PC-9 (cell line): ENCODE data around the gene CBY1. TPM values are rescaled to one million over a fixed set of nuclear protein-coding genes. Genes with fewer than 3 reads are reported as not detected.
A peak's percentile ranks its signal among the peaks of the same experiment; 100 is the strongest.

ENCODE experiments used
- Bru-seq: library from RNA; stranded (reverse); fragments of 400-500 nt; gene quantifications from one replicate; lab custom pipeline; 2021; lab: Mats Ljungman, UMichigan
- BruChase-seq, 2 experiments: library from RNA; stranded (reverse); fragments of 400-500 nt; gene quantifications; one replicate each; lab custom pipeline; 2021; lab: Mats Ljungman, UMichigan
- BruUV-seq: library from RNA; stranded (reverse); fragments of 400-500 nt; replicated peaks from 2 replicates; lab custom pipeline; 2021; lab: Mats Ljungman, UMichigan
- CTCF ChIA-PET: fragments of 300-600 bp; sonication (Branson Sonifier 250); formaldehyde crosslinking; loops from one replicate; lab custom pipeline; 2022; ENCODE audit warnings: antibody characterized with exemption; lab: Charles Lee
- POLR2A ChIA-PET: fragments of 300-600 bp; sonication (Branson Sonifier 250); formaldehyde crosslinking; loops from one replicate; lab custom pipeline; 2022; ENCODE audit warnings: antibody characterized with exemption; ENCODE audit not compliant: unreplicated experiment; lab: Charles Lee
- DNase-seq, 2 experiments: peaks; one replicate each; pipeline versions ENCODE4 v3.0.0 to v3.0.0-alpha.2; 2015 to 2022; ENCODE audit warnings: mixed read lengths in 1 of 2
- H2AFZ ChIP-seq: fragments of 200-600 bp; sonication (generic); 2 replicates; pipeline ENCODE4 v1.8.1; 2017; ENCODE audit warnings: antibody characterized with exemption
- H3F3A ChIP-seq: fragments of 200-600 bp; sonication (generic); 2 replicates; pipeline ENCODE4 v1.8.1; 2017; ENCODE audit warnings: antibody characterized with exemption, mild to moderate bottlenecking, low read depth; ENCODE audit not compliant: insufficient read depth
- H3K27ac ChIP-seq: fragments of 200-600 bp; sonication (generic); 2 replicates; pipeline ENCODE4 v1.6.1; 2016; ENCODE audit warnings: mixed run types
- H3K27me3 ChIP-seq: fragments of 200-600 bp; sonication (generic); 2 replicates; pipeline ENCODE4 v1.6.1; 2016; ENCODE audit warnings: low read depth, mixed run types; ENCODE audit not compliant: insufficient read depth
- H3K36me3 ChIP-seq: fragments of 200-600 bp; sonication (generic); 2 replicates; pipeline ENCODE4 v1.6.1; 2016; ENCODE audit warnings: low read depth, mixed run types
- H3K4me1 ChIP-seq: fragments of 200-600 bp; sonication (generic); replicated peaks from 2 replicates; pipeline ENCODE4 v1.6.1; 2016; ENCODE audit warnings: mixed run types; ENCODE audit not compliant: insufficient read depth
- H3K4me2 ChIP-seq: fragments of 200-600 bp; sonication (generic); 2 replicates; pipeline ENCODE4 v1.6.1; 2017; ENCODE audit warnings: mixed run types
- H3K4me3 ChIP-seq: fragments of 200-600 bp; sonication (generic); 2 replicates; pipeline ENCODE4 v1.6.1; 2016; ENCODE audit warnings: mixed run types
- H3K79me2 ChIP-seq: fragments of 200-600 bp; sonication (generic); 2 replicates; pipeline ENCODE4 v1.6.1; 2017; ENCODE audit warnings: low read depth, mixed run types
- H3K9me2 ChIP-seq: fragments of 200-600 bp; sonication (generic); 2 replicates; pipeline ENCODE4 v1.8.1; 2017; ENCODE audit warnings: mild to moderate bottlenecking; ENCODE audit not compliant: insufficient read depth
- H3K9me3 ChIP-seq: fragments of 200-600 bp; sonication (generic); 2 replicates; pipeline ENCODE4 v1.8.1; 2016; ENCODE audit warnings: low read depth; ENCODE audit not compliant: insufficient read depth
- H4K20me1 ChIP-seq: fragments of 200-600 bp; sonication (generic); 2 replicates; pipeline ENCODE4 v1.8.1; 2017; ENCODE audit not compliant: insufficient read depth
- EZH2 ChIP-seq: fragments of 200-600 bp; sonication (generic); IDR thresholded peaks from 2 replicates; pipeline ENCODE4 v1.8.0; 2017; ENCODE audit warnings: antibody characterized with exemption, low read depth
- intact Hi-C: fragments of 100-400 bp; cut with micrococcal nuclease; formaldehyde crosslinking; loops from one replicate; pipeline ENCODE4 v1.10.0; 2022; ENCODE audit not compliant: unreplicated experiment
- long read RNA-seq: library from polyadenylated mRNA; stranded (forward); transcript quantifications from one replicate; pipeline ENCODE4 v2.0.0, GENCODE V29; 2022
- total RNA-seq: library from RNA; stranded (reverse); gene quantifications from 2 replicates; pipeline ENCODE4 v1.2.3, GENCODE V29; 2021
- TF ChIP-seq, protein P1 (sequence below): fragments of 200-600 bp; sonication (generic); conservative IDR thresholded peaks from 2 replicates; pipeline ENCODE4 v1.6.1; 2017; ENCODE audit warnings: mixed run types, antibody characterized with exemption, mild to moderate bottlenecking, moderate library complexity

CBY1 gene
- total RNA-seq: 58.9 and 61.8 TPM in 2 replicates
- Bru-seq, nascent RNA: percentile 67 among the genes with signal in this experiment
- BruChase-seq, experiment 1, labeled RNA remaining after a 2-hour chase: percentile 77 among the genes with signal in this experiment
- BruChase-seq, experiment 2, labeled RNA remaining after a 6-hour chase: percentile 75 among the genes with signal in this experiment
- long read RNA-seq, transcript CBY1-202 (6 exons, 1,269 nt): minor isoform, 12 of 97 reads
- long read RNA-seq, transcript CBY1-201 (5 exons, 1,133 nt): major isoform, 58 of 97 reads
- long read RNA-seq, partial matches to known transcripts: 10 of 97 reads
- long read RNA-seq, other reads (novel, unspliced or antisense): 17 of 97 reads

DNA sequence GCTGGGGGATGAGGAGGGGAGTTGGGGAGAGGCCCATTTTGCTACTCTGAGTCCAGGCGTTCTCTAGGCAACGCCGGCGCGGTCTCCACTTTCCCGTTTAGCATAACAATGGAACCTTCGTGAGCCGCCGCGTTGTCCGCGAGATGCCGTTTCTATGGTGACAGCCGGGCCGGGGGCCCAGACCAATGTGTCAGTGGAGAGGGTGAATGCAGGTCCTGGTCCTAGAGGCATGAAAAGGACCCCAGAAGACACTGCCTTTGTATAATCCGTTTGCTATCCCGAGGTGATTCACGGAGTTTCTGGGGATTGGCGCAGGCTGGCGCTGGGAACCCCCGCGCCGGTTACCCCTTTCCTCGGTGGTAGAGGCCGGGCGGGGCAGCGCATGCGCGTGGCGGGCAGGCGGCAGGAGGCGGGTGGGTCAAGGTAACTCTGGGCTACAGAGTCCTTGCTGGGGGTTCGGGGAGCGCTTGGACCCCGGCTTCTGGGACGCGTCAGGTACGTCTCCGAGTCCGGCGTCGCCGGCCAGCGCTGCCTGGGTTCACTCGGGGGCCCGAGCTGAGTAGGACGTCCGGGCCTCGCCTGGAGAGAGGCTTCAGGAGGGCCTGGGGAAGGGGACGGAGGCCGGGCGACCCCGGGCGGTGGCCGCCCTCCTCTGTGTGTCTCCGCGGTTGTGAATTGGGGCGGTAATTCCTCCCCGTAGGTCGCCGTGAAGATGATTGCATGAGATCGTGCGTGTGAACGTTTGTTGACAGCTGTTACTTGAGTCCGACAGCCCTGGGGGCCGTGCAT, at the start of gene CBY1, which contains the start of gene FAM227A:
CBY1 (plus strand) TSS at position 383 of the 789 bp plus-strand sequence. CDS start 11,417 bp downstream, outside the sequence.
FAM227A (minus strand) TSS at position 137 of the 789 bp plus-strand sequence. CDS start 6,224 bp downstream, outside the sequence.
- peaks cover 24% of the 10 kb centered on the region; the same call in 1 of the 2 replicates for H3F3A ChIP-seq
- TF ChIP-seq, protein P1, sequence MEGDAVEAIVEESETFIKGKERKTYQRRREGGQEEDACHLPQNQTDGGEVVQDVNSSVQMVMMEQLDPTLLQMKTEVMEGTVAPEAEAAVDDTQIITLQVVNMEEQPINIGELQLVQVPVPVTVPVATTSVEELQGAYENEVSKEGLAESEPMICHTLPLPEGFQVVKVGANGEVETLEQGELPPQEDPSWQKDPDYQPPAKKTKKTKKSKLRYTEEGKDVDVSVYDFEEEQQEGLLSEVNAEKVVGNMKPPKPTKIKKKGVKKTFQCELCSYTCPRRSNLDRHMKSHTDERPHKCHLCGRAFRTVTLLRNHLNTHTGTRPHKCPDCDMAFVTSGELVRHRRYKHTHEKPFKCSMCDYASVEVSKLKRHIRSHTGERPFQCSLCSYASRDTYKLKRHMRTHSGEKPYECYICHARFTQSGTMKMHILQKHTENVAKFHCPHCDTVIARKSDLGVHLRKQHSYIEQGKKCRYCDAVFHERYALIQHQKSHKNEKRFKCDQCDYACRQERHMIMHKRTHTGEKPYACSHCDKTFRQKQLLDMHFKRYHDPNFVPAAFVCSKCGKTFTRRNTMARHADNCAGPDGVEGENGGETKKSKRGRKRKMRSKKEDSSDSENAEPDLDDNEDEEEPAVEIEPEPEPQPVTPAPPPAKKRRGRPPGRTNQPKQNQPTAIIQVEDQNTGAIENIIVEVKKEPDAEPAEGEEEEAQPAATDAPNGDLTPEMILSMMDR: no peak
- TF ChIP-seq EZH2: no peak
- CTCF ChIA-PET: interaction anchor here (0.6 kb wide), 1 partner anchor 1151 kb away, joined by 3 read pairs; no protein-coding TSS in a partner anchor
- no peaks in the 10 kb centered on the region for H3K27me3 ChIP-seq
- H3K27ac ChIP-seq: peak within 1 kb of the TSS; percentile 49
- TSS peak; percentile 76 for BruUV-seq
- peak; percentile 84 to 94 for DNase-seq
- peaks cover 24% of the 10 kb centered on the region for H3K79me2 ChIP-seq
- H3K4me1 ChIP-seq: peaks cover 13% of the 10 kb centered on the region; the same call in 1 of the 2 replicates
- no peaks in the 10 kb centered on the region for H3K9me3 ChIP-seq
- no peaks in the 10 kb centered on the region for H3K9me2 ChIP-seq
- peak within 1 kb of the TSS; percentile 80 for H3K4me3 ChIP-seq
- H3K36me3 ChIP-seq: peaks cover 1% of the 10 kb centered on the region; the same call in 1 of the 2 replicates
- intact Hi-C loops: loop anchor here (10.0 kb wide), 1 partner anchor 152 kb away; the partner anchor contains the start of gene DDX17
- H2AFZ ChIP-seq: peak within 1 kb of the TSS; percentile 97
- H3K4me2 ChIP-seq: peak within 1 kb of the TSS; percentile 84
- no peaks in the 10 kb centered on the region for H4K20me1 ChIP-seq
- POLR2A ChIA-PET: interaction anchor here (0.6 kb wide), 1 partner anchor 759 kb away, joined by 5 read pairs; no protein-coding TSS in a partner anchor

DNA sequence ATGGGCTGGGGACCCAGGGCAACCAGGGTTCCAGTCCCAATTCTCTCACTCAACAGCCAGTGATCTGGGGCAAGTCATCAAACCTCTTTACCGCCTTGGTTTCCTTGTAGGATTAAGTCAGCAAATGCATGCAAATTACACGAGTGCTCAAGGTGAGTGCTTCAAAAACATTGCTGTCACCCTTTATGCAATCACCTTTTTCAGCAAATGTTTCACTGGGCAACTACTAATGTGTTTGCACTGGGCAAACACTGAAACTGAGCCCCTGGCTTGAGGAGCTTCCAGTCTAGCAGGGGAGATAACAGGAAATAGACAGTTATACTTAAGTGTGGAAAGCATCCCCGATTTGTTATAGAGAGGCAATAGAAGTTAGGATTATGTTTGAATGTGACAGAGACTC, 48.8 kb upstream of the CBY1 start:
- Histone ChIP-seq H4K20me1 (no peaks in the 10 kb centered on the region), H3K9me3 (no peaks in the 10 kb centered on the region), H3F3A (peaks cover 11% of the 10 kb centered on the region; the same call in 1 of the 2 replicates), H3K36me3 (no peaks in the 10 kb centered on the region), H3K4me3 (no peak overlapping the region), H3K4me1 (peaks cover 17% of the 10 kb centered on the region), H3K27ac (no peak overlapping the region), H3K9me2 (no peaks in the 10 kb centered on the region), H3K27me3 (no peaks in the 10 kb centered on the region), H2AFZ (no peak overlapping the region), H3K79me2 (no peaks in the 10 kb centered on the region), H3K4me2 (no peak overlapping the region)
- ChIA-PET CTCF (no interaction called here), POLR2A (no interaction called here)
- intact Hi-C loops: no loop called here
- TF ChIP-seq, protein P1: no peak
- TF ChIP-seq EZH2: no peak
- BruUV-seq: no TSS peak
- DNase-seq: no peak
